ENCODE results near the gene GNPTG.

GNPTG gene

GRCh38 chr16:1313721-1314369 is 37.9 kb upstream of the GNPTG start:
- H3K4me3 ChIP-seq (ENCODE audit: low read depth, low read length), result no peak overlapping the region
- TF ChIP-seq CTCF (IDR thresholded peaks at IDR 0.05; ENCODE audit: low read depth, low read length), result no peak
- in situ Hi-C loops (cut with HindIII; ENCODE audit: low sequenced_read_pairs), result no loop called here
- no peak for DNase-seq (ENCODE audit: low read depth, low spot score)

GRCh38 chr16:1314399-1315068 is 37.2 kb upstream of the GNPTG start:
- in situ Hi-C loops (cut with HindIII; ENCODE audit: low sequenced_read_pairs), result no loop called here
- DNase-seq (ENCODE audit: low read depth, low spot score), result no peak
- H3K4me3 ChIP-seq (ENCODE audit: low read depth, low read length), result no peak overlapping the region
- TF ChIP-seq CTCF (IDR thresholded peaks at IDR 0.05; ENCODE audit: low read depth, low read length), result no peak

- no peak for DNase-seq (ENCODE audit: low read depth, low spot score)
- in situ Hi-C loops (cut with HindIII; ENCODE audit: low sequenced_read_pairs), result no loop called here
- TF ChIP-seq CTCF (IDR thresholded peaks at IDR 0.05; ENCODE audit: low read depth, low read length), result no peak
- H3K4me3 ChIP-seq (ENCODE audit: low read depth, low read length), result no peak overlapping the region
These were observed 36.4 kb upstream of the GNPTG start for GRCh38 chr16:1315081-1316032.

- H3K4me3 ChIP-seq (ENCODE audit: low read depth, low read length), result no peak overlapping the region
- in situ Hi-C loops (cut with HindIII; ENCODE audit: low sequenced_read_pairs), result no loop called here
These were observed 35.7 kb upstream of the GNPTG start for GRCh38 chr16:1316033-1316405.

GRCh38 chr16:1317479-1318267 is 34.1 kb upstream of the GNPTG start:
- in situ Hi-C loops (cut with HindIII; ENCODE audit: low sequenced_read_pairs), result no loop called here
- no peak overlapping the region for H3K4me3 ChIP-seq (ENCODE audit: low read depth, low read length)
- TF ChIP-seq CTCF (IDR thresholded peaks at IDR 0.05; ENCODE audit: low read depth, low read length), result no peak
- DNase-seq (ENCODE audit: low read depth, low spot score), result no peak

More at GRCh38 chr16:1316033-1316405, 35.7 kb upstream of the GNPTG start:
- TF ChIP-seq CTCF (IDR thresholded peaks at IDR 0.05; ENCODE audit: low read depth, low read length), result no peak
- no peak for DNase-seq (ENCODE audit: low read depth, low spot score)

GRCh38 chr16:1318268-1318545 is 33.5 kb upstream of the GNPTG start:
- in situ Hi-C loops (cut with HindIII; ENCODE audit: low sequenced_read_pairs), result no loop called here
- no peak for TF ChIP-seq CTCF (IDR thresholded peaks at IDR 0.05; ENCODE audit: low read depth, low read length)
- DNase-seq (ENCODE audit: low read depth, low spot score), result no peak
- H3K4me3 ChIP-seq (ENCODE audit: low read depth, low read length), result no peak overlapping the region

Measured in astrocyte of the spinal cord (primary cell).